GM21360 (cell line): ENCODE data around the gene SORT1.
"Not testable (repeated sequence)": the region's sequence is repeated elsewhere in the genome, so short reads cannot be mapped to it uniquely, and the experiment has no call there.

Source experiments
- ATAC-seq: cut with Tn5 transposase; IDR thresholded peaks from one replicate; pipeline ENCODE4 v1.9.1; 2021; ENCODE audit warnings: mild to moderate bottlenecking, moderate library complexity; ENCODE audit not compliant: unreplicated experiment

SORT1 gene

GRCh38 chr1:109398343-109399225 is 866 bp upstream of the SORT1 start:
- ATAC-seq, result no peak

- ATAC-seq, result no peak
Observed at GRCh38 chr1:109396871-109397580, 692 bp downstream of the SORT1 start.

GRCh38 chr1:109396513-109396839 is 1.2 kb downstream of the SORT1 start:
- ATAC-seq, result no peak

GRCh38 chr1:109395602-109396512 is 1.9 kb downstream of the SORT1 start:
- ATAC-seq, result no peak

GRCh38 chr1:109395282-109395599 is 2.5 kb downstream of the SORT1 start:
- not testable (repeated sequence) for ATAC-seq

GRCh38 chr1:109394591-109395281 is 3.0 kb downstream of the SORT1 start:
- ATAC-seq, result no peak

- no peak for ATAC-seq
Observed at GRCh38 chr1:109393617-109394233, 4.0 kb downstream of the SORT1 start.

- ATAC-seq, result no peak
Observed at GRCh38 chr1:109392788-109393616, 4.7 kb downstream of the SORT1 start.

GRCh38 chr1:109392037-109392787 is 5.5 kb downstream of the SORT1 start:
- ATAC-seq, result peak; percentile 5

GRCh38 chr1:109391626-109392025 is 6.1 kb downstream of the SORT1 start:
- ATAC-seq, result peak; percentile 77

GRCh38 chr1:109391157-109391556 is 6.6 kb downstream of the SORT1 start:
- ATAC-seq, result no peak

GRCh38 chr1:109389638-109390341 is 7.9 kb downstream of the SORT1 start:
- no peak for ATAC-seq

GRCh38 chr1:109388884-109389637 is 8.7 kb downstream of the SORT1 start:
- no peak for ATAC-seq

GRCh38 chr1:109388208-109388711 is 9.5 kb downstream of the SORT1 start:
- ATAC-seq, result no peak

- ATAC-seq, result no peak
Observed at GRCh38 chr1:109386054-109386717, 11.5 kb downstream of the SORT1 start.

GRCh38 chr1:109385417-109385816 is 12.3 kb downstream of the SORT1 start:
- ATAC-seq, result no peak

- no peak for ATAC-seq
Observed at GRCh38 chr1:109383854-109384253, 13.9 kb downstream of the SORT1 start.
